GM06990 (cell line): ENCODE results near the gene FLYWCH1.

Experiments used
- DNase-seq: peaks from one replicate; pipeline ENCODE4 v3.0.0-alpha.2; 2011; ENCODE audit not compliant: insufficient read length; ENCODE audit errors: extremely low read depth
- H3K27me3 ChIP-seq: replicated peaks from 2 replicates; pipeline ENCODE4 v1.6.0; 2011; ENCODE audit warnings: low read length; ENCODE audit not compliant: control insufficient read depth, insufficient read depth
- H3K36me3 ChIP-seq: 2 replicates; pipeline ENCODE4 v1.5.1; 2011; ENCODE audit warnings: low read length; ENCODE audit not compliant: control insufficient read depth, insufficient read depth
- H3K4me3 ChIP-seq: replicated peaks from 2 replicates; pipeline ENCODE4 v1.5.1; 2011; ENCODE audit warnings: low read depth, mild to moderate bottlenecking, control low read depth, low read length
- CTCF ChIP-seq: IDR thresholded peaks from 2 replicates; pipeline ENCODE4 v1.5.1; 2011; ENCODE audit warnings: low read length, control low read depth, mild to moderate bottlenecking, inconsistent platforms; ENCODE audit not compliant: insufficient read depth, poor library complexity, severe bottlenecking

FLYWCH1 gene

GRCh38 chr16:2896480-2897010, 15.2 kb upstream of the FLYWCH1 start:
- H3K36me3 ChIP-seq = peaks cover 2% of the 10 kb centered on the region
- no peak for DNase-seq
- no peaks in the 10 kb centered on the region for H3K27me3 ChIP-seq
- TF ChIP-seq CTCF = no peak
- no peak overlapping the region for H3K4me3 ChIP-seq

GRCh38 chr16:2897110-2897509, 14.6 kb upstream of the FLYWCH1 start:
- TF ChIP-seq CTCF = no peak
- Histone ChIP-seq H3K27me3 (no peaks in the 10 kb centered on the region), H3K36me3 (peaks cover 2% of the 10 kb centered on the region), H3K4me3 (no peak overlapping the region)
- peak; percentile 30 for DNase-seq

DNA sequence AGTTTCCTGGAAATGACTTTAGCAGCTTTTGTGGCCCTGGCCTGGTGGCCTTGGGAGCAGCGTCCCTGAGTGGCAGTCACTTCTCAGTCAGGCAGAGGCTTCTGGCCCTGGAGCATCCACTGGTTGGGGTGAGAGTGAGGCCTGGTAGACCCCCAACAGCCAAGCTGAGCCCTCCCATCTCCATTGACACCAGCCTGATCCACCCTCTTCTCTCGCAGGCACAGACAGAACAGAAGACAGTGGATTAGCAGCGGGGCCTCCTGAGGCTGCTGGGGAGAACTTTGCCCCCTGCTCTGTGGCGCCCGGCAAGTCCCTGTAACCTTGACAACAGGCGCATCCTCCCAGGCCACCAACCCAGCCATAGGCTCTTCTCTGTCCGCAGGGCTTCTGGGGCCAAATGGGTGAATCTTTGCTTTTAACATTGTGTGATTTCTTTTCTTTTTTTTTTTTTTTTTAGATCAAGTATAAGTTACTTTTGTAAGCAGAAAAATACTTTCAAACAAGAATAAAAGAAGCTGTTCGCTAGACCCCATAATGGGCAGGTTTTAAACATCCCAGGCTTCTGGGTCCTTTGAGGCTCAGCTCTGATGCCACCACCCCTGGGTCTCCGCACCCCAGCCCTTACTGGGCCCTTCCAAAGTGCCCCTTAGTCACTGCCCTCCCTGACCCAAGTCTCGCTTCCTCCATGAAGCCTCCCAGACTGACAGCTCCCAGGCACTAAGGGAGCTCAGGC, 12.7 kb upstream of the FLYWCH1 start:
- TF ChIP-seq CTCF = no peak
- H3K27me3 ChIP-seq = no peaks in the 10 kb centered on the region
- H3K36me3 ChIP-seq = peaks cover 2% of the 10 kb centered on the region

GRCh38 chr16:2899564-2900072, 12.1 kb upstream of the FLYWCH1 start:
- no peak for DNase-seq
- Histone ChIP-seq H3K36me3 (peaks cover 2% of the 10 kb centered on the region), H3K4me3 (no peak overlapping the region), H3K27me3 (no peaks in the 10 kb centered on the region)
- TF ChIP-seq CTCF = no peak

More for the DNA sequence above, 12.7 kb upstream of the FLYWCH1 start:
- no peak overlapping the region for H3K4me3 ChIP-seq
- DNase-seq = no peak

GRCh38 chr16:2900526-2901075, 11.1 kb upstream of the FLYWCH1 start:
- Histone ChIP-seq H3K4me3 (no peak overlapping the region), H3K36me3 (peaks cover 2% of the 10 kb centered on the region), H3K27me3 (no peaks in the 10 kb centered on the region)
- TF ChIP-seq CTCF = no peak
- no peak for DNase-seq
